Osteoblast (primary cell): Measurements from ENCODE around the gene WDR12. TPM values are rescaled to one million over a fixed set of nuclear protein-coding genes. Genes with fewer than 3 reads are reported as not detected.

Experiments used
- DNase-seq: peaks from one replicate; pipeline ENCODE4 v3.0.0; 2011; ENCODE audit warnings: low spot score, mixed read lengths; ENCODE audit not compliant: insufficient read length; ENCODE audit errors: missing footprints
- H2AFZ ChIP-seq: 2 replicates; pipeline ENCODE4 v1.6.0; 2011; ENCODE audit warnings: mild to moderate bottlenecking, low read length
- H3K27ac ChIP-seq: 2 replicates; pipeline ENCODE4 v1.5.1; 2011; ENCODE audit warnings: mild to moderate bottlenecking, low read depth, low read length, moderate library complexity
- H3K27me3 ChIP-seq: 2 replicates; pipeline ENCODE4 v1.6.0; 2012; ENCODE audit warnings: mild to moderate bottlenecking, control low read depth, inconsistent platforms, low read length, moderate library complexity; ENCODE audit not compliant: insufficient read depth
- H3K36me3 ChIP-seq: 2 replicates; pipeline ENCODE4 v1.5.1; 2011; ENCODE audit warnings: mild to moderate bottlenecking, low read length, control low read depth, moderate library complexity; ENCODE audit not compliant: insufficient read depth
- H3K4me1 ChIP-seq: 2 replicates; pipeline ENCODE4 v1.5.1; 2011; ENCODE audit warnings: mild to moderate bottlenecking, low read length, control low read depth, moderate library complexity; ENCODE audit not compliant: insufficient read depth
- H3K4me2 ChIP-seq: 2 replicates; pipeline ENCODE4 v1.6.0; 2011; ENCODE audit warnings: mild to moderate bottlenecking, low read length; ENCODE audit not compliant: insufficient read depth
- H3K4me3 ChIP-seq: fragments of 200-600 bp; sonication (generic); 3 replicates; pipeline ENCODE4 v1.5.1; 2012; ENCODE audit warnings: mild to moderate bottlenecking, low read length, inconsistent platforms; ENCODE audit not compliant: insufficient read depth
- H3K79me2 ChIP-seq: 2 replicates; pipeline ENCODE4 v1.6.0; 2012; ENCODE audit warnings: mild to moderate bottlenecking, low read length, control low read depth, inconsistent platforms; ENCODE audit not compliant: insufficient read depth
- H3K9me3 ChIP-seq: 2 replicates; pipeline ENCODE4 v1.5.1; 2011; ENCODE audit warnings: low read depth, low read length, control low read depth
- H4K20me1 ChIP-seq: 2 replicates; pipeline ENCODE4 v1.6.0; 2012; ENCODE audit warnings: mild to moderate bottlenecking, low read length, control low read depth; ENCODE audit not compliant: insufficient read depth
- total RNA-seq: library from RNA; depleted of rRNA; stranded (reverse); fragments of >200 nt; gene quantifications from 2 replicates; pipeline ENCODE4 v1.2.3, GENCODE V29; 2012
- TF ChIP-seq, protein P1 (sequence below): IDR thresholded peaks from 2 replicates; pipeline ENCODE4 v1.5.1; 2011; ENCODE audit warnings: mild to moderate bottlenecking, low read depth, low read length, moderate library complexity; ENCODE audit errors: extremely low read depth

Gene WDR12
- total RNA-seq, 1 donor, result 21.4 TPM

DNA sequence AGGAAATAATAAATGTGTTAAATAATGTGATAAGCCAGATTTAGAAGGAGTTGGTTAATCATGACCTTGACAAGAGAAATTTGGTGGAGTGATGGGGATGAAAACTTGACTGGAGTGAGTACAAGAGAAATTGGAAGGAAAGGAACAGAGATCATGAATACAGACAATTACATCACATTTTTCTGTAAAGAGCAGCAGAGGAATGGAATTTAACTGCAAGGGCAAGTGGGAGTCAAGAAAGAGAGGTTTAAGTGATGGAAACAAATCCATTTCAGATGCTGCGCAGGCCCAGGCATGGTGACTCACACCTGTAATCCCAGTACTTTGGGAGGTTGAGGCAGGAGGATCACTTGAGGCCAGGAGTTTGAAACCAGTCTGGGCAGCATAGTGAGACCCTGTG lies 86.6 kb downstream of the WDR12 start:
- Histone ChIP-seq H3K9me3 (no peaks in the 10 kb centered on the region), H3K4me3 (no peak overlapping the region), H3K27me3 (no peaks in the 10 kb centered on the region), H3K27ac (no peak overlapping the region), H2AFZ (no peak overlapping the region), H3K4me2 (no peak overlapping the region), H3K4me1 (no peaks in the 10 kb centered on the region), H3K36me3 (no peaks in the 10 kb centered on the region), H3K79me2 (no peaks in the 10 kb centered on the region), H4K20me1 (no peaks in the 10 kb centered on the region)
- DNase-seq, result no peak
- TF ChIP-seq, protein P1, sequence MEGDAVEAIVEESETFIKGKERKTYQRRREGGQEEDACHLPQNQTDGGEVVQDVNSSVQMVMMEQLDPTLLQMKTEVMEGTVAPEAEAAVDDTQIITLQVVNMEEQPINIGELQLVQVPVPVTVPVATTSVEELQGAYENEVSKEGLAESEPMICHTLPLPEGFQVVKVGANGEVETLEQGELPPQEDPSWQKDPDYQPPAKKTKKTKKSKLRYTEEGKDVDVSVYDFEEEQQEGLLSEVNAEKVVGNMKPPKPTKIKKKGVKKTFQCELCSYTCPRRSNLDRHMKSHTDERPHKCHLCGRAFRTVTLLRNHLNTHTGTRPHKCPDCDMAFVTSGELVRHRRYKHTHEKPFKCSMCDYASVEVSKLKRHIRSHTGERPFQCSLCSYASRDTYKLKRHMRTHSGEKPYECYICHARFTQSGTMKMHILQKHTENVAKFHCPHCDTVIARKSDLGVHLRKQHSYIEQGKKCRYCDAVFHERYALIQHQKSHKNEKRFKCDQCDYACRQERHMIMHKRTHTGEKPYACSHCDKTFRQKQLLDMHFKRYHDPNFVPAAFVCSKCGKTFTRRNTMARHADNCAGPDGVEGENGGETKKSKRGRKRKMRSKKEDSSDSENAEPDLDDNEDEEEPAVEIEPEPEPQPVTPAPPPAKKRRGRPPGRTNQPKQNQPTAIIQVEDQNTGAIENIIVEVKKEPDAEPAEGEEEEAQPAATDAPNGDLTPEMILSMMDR, result no peak

Other genes with a start within 250 kb of the WDR12 start
- gene ICA1L, start 39.9 kb downstream of the WDR12 start, total RNA-seq, result 8.7 and 12.1 TPM in 2 replicates
- 11.9 and 13.8 TPM in 2 replicates for gene CARF, start 602 bp upstream of the WDR12 start, total RNA-seq
- gene NBEAL1, start 103.2 kb upstream of the WDR12 start, total RNA-seq, result 51.0 and 51.8 TPM in 2 replicates